ENCODE data around the gene BRF1.

Gene BRF1

GRCh38 chr14:105330491-105330895 is 29.7 kb upstream of the BRF1 start:
- H3K36me3 ChIP-seq (ENCODE audit: control insufficient read depth in 1 of 2, insufficient read depth in 2 of 2, low read depth in 1 of 2, low read length in 2 of 2): peaks cover 0 to 38% of the 10 kb centered on the region in 2 experiments

GRCh38 chr14:105329411-105330150 is 28.8 kb upstream of the BRF1 start:
- Histone ChIP-seq H2BK120ac (ENCODE audit: low read depth, low read length) (no peak overlapping the region), H3K4me1 (ENCODE audit: control insufficient read depth, insufficient read depth, low read depth, low read length) (peaks cover 38% of the 10 kb centered on the region), H3K27ac (ENCODE audit: low read length, poor library complexity, severe bottlenecking) (no peak overlapping the region), H3K4ac (ENCODE audit: low read depth in 1 of 2, low read length in 2 of 2) (no peak overlapping the region), H2AK5ac (ENCODE audit: low read length, severe bottlenecking) (no peak overlapping the region), H3K4me3 (ENCODE audit: insufficient read depth in 1 of 2, low read depth in 1 of 2, low read length in 2 of 2) (no peak overlapping the region), H3K4me2 (ENCODE audit: low read length, poor library complexity, severe bottlenecking) (no peak overlapping the region), H2BK15ac (ENCODE audit: low read depth, poor library complexity, severe bottlenecking) (no peak overlapping the region), H3K9ac (ENCODE audit: low read length) (no peak overlapping the region), H2AFZ (ENCODE audit: low read depth, low read length) (no peak overlapping the region), H3K18ac (ENCODE audit: low read depth in 1 of 2, low read length in 2 of 2) (no peak overlapping the region), H3K79me1 (replicated peaks; ENCODE audit: low read length, poor library complexity, severe bottlenecking) (peaks cover 67% of the 10 kb centered on the region), H3K14ac (ENCODE audit: low read length in 2 of 2) (no peak overlapping the region), H3K23ac (ENCODE audit: low read length in 2 of 2) (no peak overlapping the region), H3K27me3 (ENCODE audit: control insufficient read depth in 1 of 2, insufficient read depth in 1 of 2, low read length in 2 of 2) (no peaks in the 10 kb centered on the region), H3K36me3 (ENCODE audit: control insufficient read depth in 1 of 2, insufficient read depth in 2 of 2, low read depth in 1 of 2, low read length in 2 of 2) (peaks cover 0 to 31% of the 10 kb centered on the region in 2 experiments), H3K9me3 (ENCODE audit: control insufficient read depth, low read length) (no peaks in the 10 kb centered on the region), H4K8ac (ENCODE audit: low read length) (no peak overlapping the region), H4K91ac (ENCODE audit: low read length) (no peak overlapping the region), H2BK12ac (ENCODE audit: low read length in 2 of 2) (no peak overlapping the region), H2BK5ac (ENCODE audit: low read depth, low read length, poor library complexity, severe bottlenecking) (no peak overlapping the region)
- WGBS: 91% methylated on average over 17 of the region's 17 CpGs
- no peak for DNase-seq

More at GRCh38 chr14:105330491-105330895, 29.7 kb upstream of the BRF1 start:
- H3K4me2 ChIP-seq (ENCODE audit: low read length, poor library complexity, severe bottlenecking): no peak overlapping the region
- H4K91ac ChIP-seq (ENCODE audit: low read length): peak overlapping the region; percentile 10
- H3K14ac ChIP-seq (ENCODE audit: low read length in 2 of 2): no peak overlapping the region
- H2BK120ac ChIP-seq (ENCODE audit: low read depth, low read length): no peak overlapping the region
- no peak overlapping the region for H2AFZ ChIP-seq (ENCODE audit: low read depth, low read length)
- no peak overlapping the region for H4K8ac ChIP-seq (ENCODE audit: low read length)
- no peak overlapping the region for H2BK15ac ChIP-seq (ENCODE audit: low read depth, poor library complexity, severe bottlenecking)
- no peak overlapping the region for H3K27ac ChIP-seq (ENCODE audit: low read length, poor library complexity, severe bottlenecking)
- H3K18ac ChIP-seq (ENCODE audit: low read depth in 1 of 2, low read length in 2 of 2): no peak overlapping the region
- H3K4me3 ChIP-seq (ENCODE audit: insufficient read depth in 1 of 2, low read depth in 1 of 2, low read length in 2 of 2): no peak overlapping the region
- peak; percentile 35 for DNase-seq
- H2AK5ac ChIP-seq (ENCODE audit: low read length, severe bottlenecking): no peak overlapping the region
- H3K9ac ChIP-seq (ENCODE audit: low read length): no peak overlapping the region
- no peak overlapping the region for H3K4ac ChIP-seq (ENCODE audit: low read depth in 1 of 2, low read length in 2 of 2)
- peaks cover 35% of the 10 kb centered on the region for H3K4me1 ChIP-seq (ENCODE audit: control insufficient read depth, insufficient read depth, low read depth, low read length)
- no peaks in the 10 kb centered on the region for H3K27me3 ChIP-seq (ENCODE audit: control insufficient read depth in 1 of 2, insufficient read depth in 1 of 2, low read length in 2 of 2)
- peaks cover 69% of the 10 kb centered on the region for H3K79me1 ChIP-seq (replicated peaks; ENCODE audit: low read length, poor library complexity, severe bottlenecking)
- 73% methylated on average over 13 of the region's 13 CpGs for WGBS
- no peak overlapping the region for H3K23ac ChIP-seq (ENCODE audit: low read length in 2 of 2)
- H2BK12ac ChIP-seq (ENCODE audit: low read length in 2 of 2): no peak overlapping the region
- no peak overlapping the region for H2BK5ac ChIP-seq (ENCODE audit: low read depth, low read length, poor library complexity, severe bottlenecking)
- no peaks in the 10 kb centered on the region for H3K9me3 ChIP-seq (ENCODE audit: control insufficient read depth, low read length)

- Histone ChIP-seq H3K23ac (ENCODE audit: low read length in 2 of 2) (no peak overlapping the region), H3K79me1 (replicated peaks; ENCODE audit: low read length, poor library complexity, severe bottlenecking) (peaks cover 67% of the 10 kb centered on the region), H2BK120ac (ENCODE audit: low read depth, low read length) (no peak overlapping the region), H3K36me3 (ENCODE audit: control insufficient read depth in 1 of 2, insufficient read depth in 2 of 2, low read depth in 1 of 2, low read length in 2 of 2) (peaks cover 0 to 37% of the 10 kb centered on the region in 2 experiments), H3K18ac (ENCODE audit: low read depth in 1 of 2, low read length in 2 of 2) (no peak overlapping the region), H3K9ac (ENCODE audit: low read length) (no peak overlapping the region), H3K4me3 (ENCODE audit: insufficient read depth in 1 of 2, low read depth in 1 of 2, low read length in 2 of 2) (no peak overlapping the region), H3K14ac (ENCODE audit: low read length in 2 of 2) (no peak overlapping the region), H3K4me2 (ENCODE audit: low read length, poor library complexity, severe bottlenecking) (no peak overlapping the region), H2BK12ac (ENCODE audit: low read length in 2 of 2) (no peak overlapping the region), H2BK5ac (ENCODE audit: low read depth, low read length, poor library complexity, severe bottlenecking) (no peak overlapping the region), H3K27ac (ENCODE audit: low read length, poor library complexity, severe bottlenecking) (no peak overlapping the region), H3K4me1 (ENCODE audit: control insufficient read depth, insufficient read depth, low read depth, low read length) (peaks cover 45% of the 10 kb centered on the region), H3K9me3 (ENCODE audit: control insufficient read depth, low read length) (no peaks in the 10 kb centered on the region), H2BK15ac (ENCODE audit: low read depth, poor library complexity, severe bottlenecking) (no peak overlapping the region), H2AK5ac (ENCODE audit: low read length, severe bottlenecking) (no peak overlapping the region), H3K4ac (ENCODE audit: low read depth in 1 of 2, low read length in 2 of 2) (no peak overlapping the region), H4K91ac (ENCODE audit: low read length) (peak overlapping the region; percentile 59), H2AFZ (ENCODE audit: low read depth, low read length) (no peak overlapping the region), H4K8ac (ENCODE audit: low read length) (no peak overlapping the region), H3K27me3 (ENCODE audit: control insufficient read depth in 1 of 2, insufficient read depth in 1 of 2, low read length in 2 of 2) (no peaks in the 10 kb centered on the region)
- WGBS: 95% methylated on average over 15 of the region's 15 CpGs
- DNase-seq: no peak
Observed at GRCh38 chr14:105328678-105329390, 28.0 kb upstream of the BRF1 start.

- Histone ChIP-seq H2BK12ac (ENCODE audit: low read length in 2 of 2) (no peak overlapping the region), H2AFZ (ENCODE audit: low read depth, low read length) (no peak overlapping the region), H3K14ac (ENCODE audit: low read length in 2 of 2) (peak overlapping the region in 1 of 2 experiments; percentile 42), H3K4me2 (ENCODE audit: low read length, poor library complexity, severe bottlenecking) (no peak overlapping the region), H3K9me3 (ENCODE audit: control insufficient read depth, low read length) (no peaks in the 10 kb centered on the region), H3K27ac (ENCODE audit: low read length, poor library complexity, severe bottlenecking) (no peak overlapping the region), H2AK5ac (ENCODE audit: low read length, severe bottlenecking) (no peak overlapping the region), H4K91ac (ENCODE audit: low read length) (no peak overlapping the region), H2BK120ac (ENCODE audit: low read depth, low read length) (no peak overlapping the region), H2BK5ac (ENCODE audit: low read depth, low read length, poor library complexity, severe bottlenecking) (no peak overlapping the region), H4K8ac (ENCODE audit: low read length) (no peak overlapping the region), H3K79me1 (replicated peaks; ENCODE audit: low read length, poor library complexity, severe bottlenecking) (peaks cover 67% of the 10 kb centered on the region), H3K36me3 (ENCODE audit: control insufficient read depth in 1 of 2, insufficient read depth in 2 of 2, low read depth in 1 of 2, low read length in 2 of 2) (peaks cover 0 to 41% of the 10 kb centered on the region in 2 experiments), H3K27me3 (ENCODE audit: control insufficient read depth in 1 of 2, insufficient read depth in 1 of 2, low read length in 2 of 2) (no peaks in the 10 kb centered on the region), H2BK15ac (ENCODE audit: low read depth, poor library complexity, severe bottlenecking) (no peak overlapping the region), H3K4ac (ENCODE audit: low read depth in 1 of 2, low read length in 2 of 2) (no peak overlapping the region), H3K23ac (ENCODE audit: low read length in 2 of 2) (no peak overlapping the region), H3K9ac (ENCODE audit: low read length) (no peak overlapping the region), H3K4me3 (ENCODE audit: insufficient read depth in 1 of 2, low read depth in 1 of 2, low read length in 2 of 2) (no peak overlapping the region), H3K18ac (ENCODE audit: low read depth in 1 of 2, low read length in 2 of 2) (no peak overlapping the region), H3K4me1 (ENCODE audit: control insufficient read depth, insufficient read depth, low read depth, low read length) (peaks cover 48% of the 10 kb centered on the region)
- 91% methylated on average over 11 of the region's 12 CpGs for WGBS
- no peak for DNase-seq
Observed at GRCh38 chr14:105328070-105328677, 27.4 kb upstream of the BRF1 start.

Measured in mesenchymal stem cell (in vitro differentiated cells and primary cell).